ENCODE results near the gene ZNF324. TPM values are rescaled to one million over a fixed set of nuclear protein-coding genes. Genes with fewer than 3 reads are reported as not detected.

The ZNF324 gene
- total and polyA plus RNA-seq, 2 of the 13 experiments (the other 11 are each of a cell fraction or from before 2014, with no cell fraction given): 1.1 to 4.7 TPM

DNA sequence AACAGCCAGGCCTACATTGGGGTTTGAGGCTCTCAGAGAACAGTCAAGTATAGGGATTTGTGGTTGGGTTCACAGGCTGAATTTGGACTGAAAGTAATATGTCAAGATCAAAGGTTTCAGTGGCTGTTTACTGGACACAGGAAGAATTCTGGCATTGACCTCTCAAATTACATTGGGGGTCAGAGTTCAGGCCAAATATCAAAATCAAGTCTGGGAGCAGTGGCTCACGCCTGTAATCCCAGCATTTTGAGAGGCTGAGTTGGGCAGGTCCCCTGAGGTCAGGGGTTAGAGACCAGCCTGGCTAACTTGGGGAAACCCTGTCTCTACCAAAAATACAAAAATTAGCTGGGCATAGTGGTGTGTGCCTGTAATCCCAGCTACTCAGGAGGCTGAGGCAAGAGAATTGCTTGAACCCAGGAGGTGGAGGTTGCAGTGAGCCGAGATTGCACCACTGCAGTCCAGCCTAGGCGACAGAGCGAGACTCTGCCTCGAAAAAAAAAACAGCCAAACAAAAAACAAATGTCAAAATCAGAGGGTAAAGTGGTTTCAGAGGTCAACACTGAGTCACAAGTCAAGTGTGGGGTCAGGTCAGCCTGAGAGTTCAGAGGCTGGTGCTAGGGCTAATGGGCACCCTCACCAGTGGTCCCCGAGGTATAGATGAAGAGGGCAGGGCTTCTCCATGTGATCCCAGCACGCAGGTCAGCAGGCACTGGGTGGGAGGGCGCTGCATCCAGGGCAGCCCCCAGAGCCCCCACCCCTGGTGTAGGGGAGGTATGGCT, 43.4 kb downstream of the ZNF324 start (continued):
- TF ChIP-seq BRD4 (CRISPR knock-in tag; IDR thresholded peaks at IDR 0.05) (no peak), STAT5B (CRISPR knock-in tag; IDR thresholded peaks at IDR 0.05) (no peak), SALL1 (CRISPR knock-in tag; IDR thresholded peaks at IDR 0.05) (peak; percentile 23), FOXP1 (IDR thresholded peaks at IDR 0.05) (peak; percentile 18; the same call in 1 of the 2 replicates), FOXP1 (CRISPR knock-in tag; IDR thresholded peaks at IDR 0.05) (peak; percentile 63), U2AF1 (optimal IDR thresholded peaks at IDR 0.05; ENCODE audit: low read depth, low read length) (no peak), JARID2 (CRISPR knock-in tag; IDR thresholded peaks at IDR 0.05; ENCODE audit: insufficient replicate concordance) (no peak), REPIN1 (CRISPR knock-in tag; IDR thresholded peaks at IDR 0.05; ENCODE audit: borderline replicate concordance, low read depth) (peak; percentile 37; the same call in 1 of the 2 replicates), NFYB (CRISPR knock-in tag; IDR thresholded peaks at IDR 0.05) (no peak), HMG20A (CRISPR knock-in tag; IDR thresholded peaks at IDR 0.05; ENCODE audit: borderline replicate concordance) (peak; percentile 21; the same call in 1 of the 2 replicates), MAF1 (CRISPR knock-in tag; IDR thresholded peaks at IDR 0.05; ENCODE audit: borderline replicate concordance) (no peak), ZNF20 (CRISPR knock-in tag; IDR thresholded peaks at IDR 0.05) (no peak), SMAD3 (CRISPR knock-in tag; IDR thresholded peaks at IDR 0.05) (no peak), FOXA3 (CRISPR knock-in tag; IDR thresholded peaks at IDR 0.05) (peak; percentile 46; the same call in 1 of the 2 replicates), FOSL2 (CRISPR knock-in tag; IDR thresholded peaks at IDR 0.05) (peak; percentile 89), ATAD3A (CRISPR knock-in tag; IDR thresholded peaks at IDR 0.05) (no peak), ZNF589 (CRISPR knock-in tag; conservative IDR thresholded peaks at IDR 0.05) (no peak), ZNF720 (CRISPR knock-in tag; IDR thresholded peaks at IDR 0.05) (no peak)
- TF ChIP-seq, protein P1, sequence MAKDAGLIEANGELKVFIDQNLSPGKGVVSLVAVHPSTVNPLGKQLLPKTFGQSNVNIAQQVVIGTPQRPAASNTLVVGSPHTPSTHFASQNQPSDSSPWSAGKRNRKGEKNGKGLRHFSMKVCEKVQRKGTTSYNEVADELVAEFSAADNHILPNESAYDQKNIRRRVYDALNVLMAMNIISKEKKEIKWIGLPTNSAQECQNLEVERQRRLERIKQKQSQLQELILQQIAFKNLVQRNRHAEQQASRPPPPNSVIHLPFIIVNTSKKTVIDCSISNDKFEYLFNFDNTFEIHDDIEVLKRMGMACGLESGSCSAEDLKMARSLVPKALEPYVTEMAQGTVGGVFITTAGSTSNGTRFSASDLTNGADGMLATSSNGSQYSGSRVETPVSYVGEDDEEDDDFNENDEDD (CRISPR knock-in tag; IDR thresholded peaks at IDR 0.05; ENCODE audit: borderline replicate concordance): no peak
- TF ChIP-seq, protein P2, sequence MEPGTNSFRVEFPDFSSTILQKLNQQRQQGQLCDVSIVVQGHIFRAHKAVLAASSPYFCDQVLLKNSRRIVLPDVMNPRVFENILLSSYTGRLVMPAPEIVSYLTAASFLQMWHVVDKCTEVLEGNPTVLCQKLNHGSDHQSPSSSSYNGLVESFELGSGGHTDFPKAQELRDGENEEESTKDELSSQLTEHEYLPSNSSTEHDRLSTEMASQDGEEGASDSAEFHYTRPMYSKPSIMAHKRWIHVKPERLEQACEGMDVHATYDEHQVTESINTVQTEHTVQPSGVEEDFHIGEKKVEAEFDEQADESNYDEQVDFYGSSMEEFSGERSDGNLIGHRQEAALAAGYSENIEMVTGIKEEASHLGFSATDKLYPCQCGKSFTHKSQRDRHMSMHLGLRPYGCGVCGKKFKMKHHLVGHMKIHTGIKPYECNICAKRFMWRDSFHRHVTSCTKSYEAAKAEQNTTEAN (CRISPR knock-in tag; conservative IDR thresholded peaks at IDR 0.05): no peak
- TF ChIP-seq, protein P3, sequence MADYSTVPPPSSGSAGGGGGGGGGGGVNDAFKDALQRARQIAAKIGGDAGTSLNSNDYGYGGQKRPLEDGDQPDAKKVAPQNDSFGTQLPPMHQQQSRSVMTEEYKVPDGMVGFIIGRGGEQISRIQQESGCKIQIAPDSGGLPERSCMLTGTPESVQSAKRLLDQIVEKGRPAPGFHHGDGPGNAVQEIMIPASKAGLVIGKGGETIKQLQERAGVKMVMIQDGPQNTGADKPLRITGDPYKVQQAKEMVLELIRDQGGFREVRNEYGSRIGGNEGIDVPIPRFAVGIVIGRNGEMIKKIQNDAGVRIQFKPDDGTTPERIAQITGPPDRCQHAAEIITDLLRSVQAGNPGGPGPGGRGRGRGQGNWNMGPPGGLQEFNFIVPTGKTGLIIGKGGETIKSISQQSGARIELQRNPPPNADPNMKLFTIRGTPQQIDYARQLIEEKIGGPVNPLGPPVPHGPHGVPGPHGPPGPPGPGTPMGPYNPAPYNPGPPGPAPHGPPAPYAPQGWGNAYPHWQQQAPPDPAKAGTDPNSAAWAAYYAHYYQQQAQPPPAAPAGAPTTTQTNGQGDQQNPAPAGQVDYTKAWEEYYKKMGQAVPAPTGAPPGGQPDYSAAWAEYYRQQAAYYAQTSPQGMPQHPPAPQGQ (CRISPR knock-in tag; IDR thresholded peaks at IDR 0.05; ENCODE audit: borderline replicate concordance): no peak
- TF ChIP-seq, protein P4, sequence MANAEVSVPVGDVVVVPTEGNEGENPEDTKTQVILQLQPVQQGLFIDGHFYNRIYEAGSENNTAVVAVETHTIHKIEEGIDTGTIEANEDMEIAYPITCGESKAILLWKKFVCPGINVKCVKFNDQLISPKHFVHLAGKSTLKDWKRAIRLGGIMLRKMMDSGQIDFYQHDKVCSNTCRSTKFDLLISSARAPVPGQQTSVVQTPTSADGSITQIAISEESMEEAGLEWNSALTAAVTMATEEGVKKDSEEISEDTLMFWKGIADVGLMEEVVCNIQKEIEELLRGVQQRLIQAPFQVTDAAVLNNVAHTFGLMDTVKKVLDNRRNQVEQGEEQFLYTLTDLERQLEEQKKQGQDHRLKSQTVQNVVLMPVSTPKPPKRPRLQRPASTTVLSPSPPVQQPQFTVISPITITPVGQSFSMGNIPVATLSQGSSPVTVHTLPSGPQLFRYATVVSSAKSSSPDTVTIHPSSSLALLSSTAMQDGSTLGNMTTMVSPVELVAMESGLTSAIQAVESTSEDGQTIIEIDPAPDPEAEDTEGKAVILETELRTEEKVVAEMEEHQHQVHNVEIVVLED (CRISPR knock-in tag; IDR thresholded peaks at IDR 0.05; ENCODE audit: borderline replicate concordance): peak; percentile 61; the same call in 1 of the 2 replicates
- TF ChIP-seq, protein P5, sequence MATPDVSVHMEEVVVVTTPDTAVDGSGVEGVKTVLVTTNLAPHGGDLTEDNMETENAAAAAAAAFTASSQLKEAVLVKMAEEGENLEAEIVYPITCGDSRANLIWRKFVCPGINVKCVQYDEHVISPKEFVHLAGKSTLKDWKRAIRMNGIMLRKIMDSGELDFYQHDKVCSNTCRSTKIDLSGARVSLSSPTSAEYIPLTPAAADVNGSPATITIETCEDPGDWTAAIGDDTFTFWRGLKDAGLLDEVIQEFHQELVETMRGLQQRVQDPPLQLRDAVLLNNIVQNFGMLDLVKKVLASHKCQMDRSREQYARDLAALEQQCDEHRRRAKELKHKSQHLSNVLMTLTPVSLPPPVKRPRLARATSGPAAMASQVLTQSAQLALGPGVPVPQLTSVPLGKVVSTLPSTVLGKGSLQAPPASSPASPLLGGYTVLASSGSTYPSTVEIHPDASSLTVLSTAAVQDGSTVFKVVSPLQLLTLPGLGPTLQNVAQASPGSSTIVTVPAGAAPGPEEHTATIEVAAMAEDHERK (CRISPR knock-in tag; IDR thresholded peaks at IDR 0.05; ENCODE audit: low read depth): no peak
